B cell (primary cell): ENCODE data around the gene LZTS3. TPM values are rescaled to one million over a fixed set of nuclear protein-coding genes. Genes with fewer than 3 reads are reported as not detected.

ENCODE experiments used
- ATAC-seq: fragments of 200-7000 bp; cut with Tn5 transposase; one replicate; pipeline ENCODE4 v1.10.0; 2021; ENCODE audit warnings: low read depth, mild to moderate bottlenecking, moderate number of reproducible peaks, moderate library complexity
- CTCF ChIA-PET: fragments of 350-600 bp; sonication (Branson Sonifier 250); formaldehyde crosslinking; loops from one replicate; lab custom pipeline; 2021; ENCODE audit warnings: antibody characterized with exemption, inconsistent platforms; lab: Charles Lee
- POLR2A ChIA-PET: fragments of 350-600 bp; sonication (Branson Sonifier 250); formaldehyde crosslinking; loops from one replicate; lab custom pipeline; 2021; ENCODE audit warnings: antibody characterized with exemption; lab: Charles Lee
- DNase-seq: peaks from one replicate; pipeline ENCODE4 v3.0.0; 2013
- H2AFZ ChIP-seq: 2 replicates; pipeline ENCODE4 v1.6.1; 2012; ENCODE audit warnings: mild to moderate bottlenecking, low read depth, low read length; ENCODE audit not compliant: insufficient read depth, poor library complexity, severe bottlenecking
- H3K27ac ChIP-seq, 2 donors: 1 replicate in 1 of 2; 2 replicates in 1 of 2; pipeline ENCODE4 v1.5.1; 2012 to 2013; ENCODE audit warnings: low read length in 2 of 2, mild to moderate bottlenecking in 2 of 2, moderate library complexity in 1 of 2
- H3K27me3 ChIP-seq, 4 experiments: fragments of 200-600 bp in 1 of 4; sonication (generic) in 1 of 4; replicated peaks in 1 of 4; 1 replicate in 2 of 4; 2 replicates in 2 of 4; pipeline versions ENCODE4 v1.6.1 to v1.7.0; 2013 to 2016; ENCODE audit warnings: low read length in 3 of 4, mild to moderate bottlenecking in 2 of 4, mixed read lengths in 1 of 4, moderate library complexity in 1 of 4; ENCODE audit not compliant: insufficient read depth in 4 of 4, control insufficient read depth in 3 of 4; ENCODE audit errors: control extremely low read depth in 1 of 4
- H3K36me3 ChIP-seq, 2 experiments: replicated peaks in 1 of 2; 1 replicate in 1 of 2; 2 replicates in 1 of 2; pipeline versions ENCODE4 v1.6.1 to v1.7.1; 2013; ENCODE audit warnings: low read length in 1 of 2; ENCODE audit not compliant: insufficient read depth in 2 of 2, control insufficient read depth in 1 of 2; ENCODE audit errors: control extremely low read depth in 1 of 2, extremely low read depth in 1 of 2
- H3K4me1 ChIP-seq, 2 donors: fragments of 200-600 bp in 1 of 2; sonication (generic) in 1 of 2; 1 replicate in 1 of 2; 2 replicates in 1 of 2; pipeline versions ENCODE4 v1.5.1 to v1.6.1; 2013 to 2017; ENCODE audit warnings: low read length in 2 of 2; ENCODE audit not compliant: control insufficient read depth in 2 of 2, insufficient read depth in 2 of 2
- H3K4me2 ChIP-seq: replicated peaks from 2 replicates; pipeline ENCODE3; 2012; ENCODE audit warnings: mild to moderate bottlenecking, low read depth, low read length; ENCODE audit not compliant: poor library complexity, severe bottlenecking
- H3K4me3 ChIP-seq, 5 experiments: fragments of 200-600 bp in 1 of 5; sonication (generic) in 1 of 5; 1 replicate in 3 of 5; 2 replicates in 2 of 5; pipeline versions ENCODE4 v1.5.1 to v1.7.0; 2011 to 2016; ENCODE audit warnings: low read length in 4 of 5, mild to moderate bottlenecking in 4 of 5, low read depth in 2 of 5, control low read depth in 1 of 5, moderate library complexity in 1 of 5; ENCODE audit not compliant: insufficient read depth in 1 of 5; ENCODE audit errors: control extremely low read depth in 1 of 5, extremely low read depth in 1 of 5
- H3K79me2 ChIP-seq: fragments of 200-600 bp; sonication (generic); one replicate; pipeline ENCODE4 v1.6.0; 2016; ENCODE audit warnings: low read length; ENCODE audit not compliant: control insufficient read depth, insufficient read depth
- H3K9ac ChIP-seq: fragments of 200-600 bp; sonication (generic); 2 replicates; pipeline ENCODE4 v1.6.1; 2017; ENCODE audit warnings: mild to moderate bottlenecking, low read length, moderate library complexity
- H3K9me3 ChIP-seq, 3 donors: one replicate each; pipeline versions ENCODE4 v1.6.1 to v1.7.1; 2013; ENCODE audit warnings: low read length in 2 of 3; ENCODE audit not compliant: control insufficient read depth in 2 of 3, insufficient read depth in 1 of 3; ENCODE audit errors: control extremely low read depth in 1 of 3
- H4K20me1 ChIP-seq: 2 replicates; pipeline ENCODE4 v1.6.0; 2012; ENCODE audit warnings: mild to moderate bottlenecking, low read length; ENCODE audit not compliant: insufficient read depth, control insufficient read depth, poor library complexity, severe bottlenecking
- H3K27ac Mint-ChIP-seq: one replicate; pipeline ENCODE4 v1.8.0; 2021; ENCODE audit warnings: mixed read lengths
- H3K27me3 Mint-ChIP-seq: one replicate; pipeline ENCODE4 v1.8.0; 2021; ENCODE audit warnings: mixed read lengths
- H3K4me1 Mint-ChIP-seq: one replicate; pipeline ENCODE4 v1.8.0; 2021; ENCODE audit warnings: mixed read lengths
- H3K4me3 Mint-ChIP-seq: one replicate; pipeline ENCODE4 v1.8.0; 2021; ENCODE audit warnings: mixed read lengths
- H3K9me3 Mint-ChIP-seq: one replicate; pipeline ENCODE4 v1.8.0; 2022; ENCODE audit warnings: mixed read lengths; ENCODE audit not compliant: insufficient read depth
- CTCF ChIP-seq: fragments of 200-600 bp; IDR thresholded peaks from one replicate; pipeline ENCODE4 v1.8.0; 2022; ENCODE audit warnings: antibody characterized with exemption, mild to moderate bottlenecking
- EZH2 ChIP-seq: IDR thresholded peaks from 2 replicates; pipeline ENCODE4 v1.6.1; 2012; ENCODE audit warnings: borderline replicate concordance, low read depth, mild to moderate bottlenecking, moderate library complexity, low read length; ENCODE audit not compliant: insufficient read depth, poor library complexity, severe bottlenecking
- WGBS: methylation state at CpG from one replicate; pipeline ENCODE4 v1.1.5; 2013; ENCODE audit warnings: missing lambda C conversion rate; ENCODE audit not compliant: insufficient coverage; 5-methylcytosine and 5-hydroxymethylcytosine counted together
- intact Hi-C: fragments of 100-400 bp; cut with micrococcal nuclease; formaldehyde crosslinking; loops from one replicate; pipeline ENCODE4 v1.10.0; 2022
- polyA minus RNA-seq: library from RNA; depleted of rRNA, polyadenylated mRNA; stranded (reverse); fragments of >200 nt; gene quantifications from 2 replicates; pipeline ENCODE4 v1.2.3, GENCODE V29; 2012
- polyA plus RNA-seq: library from polyadenylated mRNA; depleted of rRNA; stranded (reverse); fragments of >200 nt; gene quantifications from 2 replicates; pipeline ENCODE4 v1.2.3, GENCODE V29; 2012
- total RNA-seq, 2 donors: library from RNA; stranded (reverse); fragments of 120-200 nt in 1 of 2; gene quantifications; 1 replicate in 1 of 2; 2 replicates in 1 of 2; pipeline versions ENCODE4 v1.2.3 to v1.2.4, GENCODE V29; 2013 to 2022

LZTS3 gene
- 5.1 and 6.4 TPM in 2 replicates for total RNA-seq
- total RNA-seq (2013): 0.68 TPM
- polyA plus RNA-seq: 2.3 and 12.7 TPM in 2 replicates
- polyA minus RNA-seq: 7.9 and 16.5 TPM in 2 replicates

GRCh38 chr20:3172933-3173609 is at the start of gene LZTS3:
LZTS3 (minus strand) TSS chr20:3173549; CDS start chr20:3167163, 6,386 bp downstream.
- Histone ChIP-seq H3K4me1 (peaks cover 23% of the 10 kb centered on the region in 2 donors), H3K4me2 (peak within 1 kb of the TSS; percentile 100), H3K36me3 (no peaks in the 10 kb centered on the region), H3K79me2 (no peaks in the 10 kb centered on the region), H4K20me1 (no peaks in the 10 kb centered on the region), H3K4me3 (peak within 1 kb of the TSS; percentile 36 to 94 (median 79)), H3K9me3 (peaks cover 0 to 14% (median 0%) of the 10 kb centered on the region in 3 donors), H2AFZ (peak within 1 kb of the TSS; percentile 79), H3K9ac (peak within 1 kb of the TSS; percentile 99), H3K27me3 (peaks cover 0 to 46% (median 30%) of the 10 kb centered on the region in 4 experiments), H3K27ac (peak within 1 kb of the TSS; percentile 67 to 89)
- no peaks in the 10 kb centered on the region for H3K9me3 Mint-ChIP-seq
- H3K27ac Mint-ChIP-seq: peak within 1 kb of the TSS; percentile 90
- ChIA-PET CTCF (interaction anchor here (1.1 kb wide), 1 partner anchor 14 kb away, joined by 4 read pairs; no protein-coding TSS in a partner anchor), POLR2A (interaction anchor here (0.5 to 0.7 kb wide), 3 partner anchors 24 to 36 kb away, joined by 5 to 6 read pairs (median 5); no protein-coding TSS in a partner anchor)
- H3K4me1 Mint-ChIP-seq: peaks cover 20% of the 10 kb centered on the region
- DNase-seq (peak; percentile 91), ATAC-seq (peak; percentile 76)
- TF ChIP-seq EZH2 (no peak), CTCF (no peak)
- H3K4me3 Mint-ChIP-seq: peak within 1 kb of the TSS; percentile 89
- WGBS: under 1% methylated on average over 60 of the region's 62 CpGs
- H3K27me3 Mint-ChIP-seq: peaks cover 48% of the 10 kb centered on the region
- intact Hi-C loops: loop anchor here (1.0 to 2.0 kb wide), 3 partner anchors 14 to 298 kb away; partner anchors contain the start of genes ATRN, FASTKD5 and UBOX5
